ENCODE data around the gene ROMO1.
"Not testable (repeated sequence)": the region's sequence is repeated elsewhere in the genome, so short reads cannot be mapped to it uniquely, and the experiment has no call there.

Gene ROMO1

DNA sequence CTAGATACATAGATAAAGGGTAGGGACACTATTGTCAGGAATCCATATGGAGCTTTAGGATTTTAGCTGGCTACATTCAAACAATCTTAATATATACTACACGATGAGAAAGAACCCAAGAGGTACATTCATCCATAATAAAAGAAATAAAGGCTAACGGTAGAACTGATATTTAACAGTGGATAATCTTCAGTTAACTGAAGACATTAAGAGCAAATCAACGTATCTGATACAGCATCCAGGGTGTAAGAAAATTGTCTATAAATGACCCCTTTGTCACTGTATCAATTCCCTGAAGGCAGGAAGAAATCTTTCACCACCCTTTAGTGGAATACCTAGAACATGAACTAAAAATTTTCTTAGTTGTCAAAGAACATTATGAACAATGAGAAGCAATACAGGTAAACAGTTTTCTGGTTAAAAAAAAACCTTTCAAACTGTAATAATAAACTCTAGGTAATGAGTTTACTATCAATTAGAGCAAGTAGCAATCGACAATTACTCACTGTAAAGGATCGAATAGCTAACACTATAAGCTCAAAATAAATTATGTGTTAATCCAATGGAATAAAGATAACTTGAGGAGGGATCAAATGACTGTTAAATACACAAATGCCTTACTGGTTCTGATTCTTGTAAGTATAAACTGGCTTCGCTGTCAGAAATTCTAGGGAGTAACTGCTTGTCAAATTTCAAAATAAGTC is 11.8 kb downstream of the ROMO1 start:
- peaks cover 96% of the 10 kb centered on the region for H3K36me3 ChIP-seq
- H3K27ac ChIP-seq = no peak overlapping the region; the same call in 1 of the 2 replicates
- DNase-seq = no peak

DNA sequence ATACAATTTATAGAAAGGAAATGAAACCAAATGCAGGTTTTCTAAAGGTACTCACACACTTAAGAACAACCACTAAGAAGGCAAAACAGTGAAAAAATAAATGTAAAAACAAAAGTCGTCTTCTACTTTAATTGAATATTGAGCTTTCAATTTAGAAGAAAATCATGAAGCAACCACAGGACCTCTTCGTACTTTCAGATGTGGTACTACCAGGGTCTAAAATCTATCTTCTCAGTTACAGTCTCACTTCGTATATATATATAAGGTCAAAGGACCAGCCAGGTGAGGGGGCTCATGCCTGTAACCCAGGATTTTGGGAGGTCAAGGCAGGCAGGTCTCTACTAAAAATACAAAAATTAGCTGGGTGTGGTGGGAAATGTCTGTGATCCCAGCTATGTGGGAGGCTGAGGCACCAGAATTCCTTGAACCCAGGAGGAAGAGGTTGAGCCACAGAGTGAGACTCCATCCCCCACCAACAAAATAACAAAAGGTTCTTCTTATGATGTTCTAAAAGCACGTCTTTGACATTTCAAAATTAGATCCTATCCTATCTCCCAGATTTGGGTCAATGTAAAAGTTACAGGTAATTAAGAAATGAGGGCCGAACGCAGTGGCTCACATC is 12.5 kb downstream of the ROMO1 start:
- Histone ChIP-seq H3K36me3 (peaks cover 96% of the 10 kb centered on the region), H3K27ac (no peak overlapping the region)

More for the DNA sequence above, 11.8 kb downstream of the ROMO1 start:
- Histone ChIP-seq H3K4me3 (ENCODE audit: low read depth, low read length) (no peak overlapping the region), H3K9me3 (ENCODE audit: severe bottlenecking) (no peaks in the 10 kb centered on the region), H3K27me3 (ENCODE audit: insufficient read depth, low read depth, severe bottlenecking) (no peaks in the 10 kb centered on the region)
- TF ChIP-seq, protein P1, sequence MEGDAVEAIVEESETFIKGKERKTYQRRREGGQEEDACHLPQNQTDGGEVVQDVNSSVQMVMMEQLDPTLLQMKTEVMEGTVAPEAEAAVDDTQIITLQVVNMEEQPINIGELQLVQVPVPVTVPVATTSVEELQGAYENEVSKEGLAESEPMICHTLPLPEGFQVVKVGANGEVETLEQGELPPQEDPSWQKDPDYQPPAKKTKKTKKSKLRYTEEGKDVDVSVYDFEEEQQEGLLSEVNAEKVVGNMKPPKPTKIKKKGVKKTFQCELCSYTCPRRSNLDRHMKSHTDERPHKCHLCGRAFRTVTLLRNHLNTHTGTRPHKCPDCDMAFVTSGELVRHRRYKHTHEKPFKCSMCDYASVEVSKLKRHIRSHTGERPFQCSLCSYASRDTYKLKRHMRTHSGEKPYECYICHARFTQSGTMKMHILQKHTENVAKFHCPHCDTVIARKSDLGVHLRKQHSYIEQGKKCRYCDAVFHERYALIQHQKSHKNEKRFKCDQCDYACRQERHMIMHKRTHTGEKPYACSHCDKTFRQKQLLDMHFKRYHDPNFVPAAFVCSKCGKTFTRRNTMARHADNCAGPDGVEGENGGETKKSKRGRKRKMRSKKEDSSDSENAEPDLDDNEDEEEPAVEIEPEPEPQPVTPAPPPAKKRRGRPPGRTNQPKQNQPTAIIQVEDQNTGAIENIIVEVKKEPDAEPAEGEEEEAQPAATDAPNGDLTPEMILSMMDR (IDR thresholded peaks at IDR 0.05; ENCODE audit: low read depth, low read length) = no peak

DNA sequence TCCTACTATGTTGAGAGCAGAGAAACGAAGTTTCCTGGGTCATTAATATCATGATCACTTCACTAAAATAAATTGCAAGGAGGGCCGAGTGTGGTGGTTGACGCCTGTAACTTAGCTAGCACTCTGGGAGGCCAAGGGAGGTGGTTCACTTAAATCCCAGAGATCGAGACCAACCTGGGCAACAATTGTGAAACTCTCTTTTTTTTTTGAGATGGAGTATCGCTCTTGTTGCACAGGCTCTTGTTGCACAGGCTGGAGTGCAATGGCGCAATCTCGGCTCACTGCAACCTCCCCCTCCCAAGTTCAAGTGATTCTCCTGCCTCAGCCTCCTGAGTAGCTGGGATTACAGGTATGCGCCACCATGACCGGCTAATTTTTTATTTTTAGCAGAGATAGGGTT is 13.9 kb downstream of the ROMO1 start:
- DNase-seq; H3K27me3 ChIP-seq (ENCODE audit: insufficient read depth, low read depth, severe bottlenecking); H3K4me3 ChIP-seq (ENCODE audit: low read depth, low read length); H3K9me3 ChIP-seq (ENCODE audit: severe bottlenecking); H3K27ac ChIP-seq: not testable (repeated sequence)
- peaks cover 98% of the 10 kb centered on the region for H3K36me3 ChIP-seq

More for the DNA sequence above, 12.5 kb downstream of the ROMO1 start:
- H3K4me3 ChIP-seq (ENCODE audit: low read depth, low read length) = no peak overlapping the region
- no peaks in the 10 kb centered on the region for H3K27me3 ChIP-seq (ENCODE audit: insufficient read depth, low read depth, severe bottlenecking)
- no peaks in the 10 kb centered on the region for H3K9me3 ChIP-seq (ENCODE audit: severe bottlenecking)
- DNase-seq = no peak
- TF ChIP-seq, protein P1 (IDR thresholded peaks at IDR 0.05; ENCODE audit: low read depth, low read length) = no peak

DNA sequence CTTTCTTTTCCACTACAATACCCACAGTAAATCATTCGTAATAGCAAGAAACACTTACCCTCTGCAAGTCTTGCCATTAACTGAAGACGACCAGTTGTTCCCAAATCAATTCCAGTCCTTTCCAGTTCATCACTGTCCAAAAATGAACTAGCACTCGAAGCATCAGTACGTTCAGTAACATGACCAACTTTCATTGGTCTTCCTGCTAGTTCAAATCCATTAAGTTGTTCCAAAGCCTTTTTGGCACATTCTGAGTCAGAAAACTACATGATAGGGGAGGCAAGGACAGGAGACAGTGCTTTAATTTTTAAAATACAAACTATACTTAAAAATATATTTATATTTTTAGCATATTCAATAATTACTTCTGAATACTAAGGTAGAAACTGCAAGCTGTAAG is 14.9 kb downstream of the ROMO1 start:
- no peaks in the 10 kb centered on the region for H3K9me3 ChIP-seq (ENCODE audit: severe bottlenecking)
- no peaks in the 10 kb centered on the region for H3K27me3 ChIP-seq (ENCODE audit: insufficient read depth, low read depth, severe bottlenecking)
- H3K36me3 ChIP-seq = peaks cover 98% of the 10 kb centered on the region
- no peak overlapping the region for H3K4me3 ChIP-seq (ENCODE audit: low read depth, low read length)
- no peak for DNase-seq
- TF ChIP-seq, protein P1 (IDR thresholded peaks at IDR 0.05; ENCODE audit: low read depth, low read length) = no peak
- H3K27ac ChIP-seq = no peak overlapping the region

DNA sequence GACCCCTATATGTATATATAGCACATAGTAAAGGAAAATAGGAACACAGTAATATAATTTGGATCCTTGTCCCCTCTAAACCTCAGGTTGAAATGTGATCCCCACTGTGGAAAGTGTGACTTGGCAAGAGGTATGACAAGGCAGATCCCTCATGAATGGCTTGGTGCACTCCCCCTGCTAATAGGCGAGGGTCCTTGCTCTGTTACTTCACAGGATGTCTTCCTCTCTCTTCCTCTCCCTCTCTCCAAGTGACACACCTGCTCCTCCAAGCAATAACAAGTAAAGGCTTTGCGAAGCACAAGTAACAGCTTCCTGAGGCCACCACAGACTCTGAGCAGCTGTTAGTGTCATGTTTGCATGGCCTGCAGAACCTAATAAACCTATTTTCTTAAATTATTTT is 16.4 kb downstream of the ROMO1 start:
- TF ChIP-seq, protein P1 (IDR thresholded peaks at IDR 0.05; ENCODE audit: low read depth, low read length) = no peak
- no peak for DNase-seq
- H3K27me3 ChIP-seq (ENCODE audit: insufficient read depth, low read depth, severe bottlenecking) = no peaks in the 10 kb centered on the region
- H3K4me3 ChIP-seq (ENCODE audit: low read depth, low read length) = no peak overlapping the region
- H3K9me3 ChIP-seq (ENCODE audit: severe bottlenecking) = no peaks in the 10 kb centered on the region
- H3K36me3 ChIP-seq = peaks cover 98% of the 10 kb centered on the region
- H3K27ac ChIP-seq = no peak overlapping the region

DNA sequence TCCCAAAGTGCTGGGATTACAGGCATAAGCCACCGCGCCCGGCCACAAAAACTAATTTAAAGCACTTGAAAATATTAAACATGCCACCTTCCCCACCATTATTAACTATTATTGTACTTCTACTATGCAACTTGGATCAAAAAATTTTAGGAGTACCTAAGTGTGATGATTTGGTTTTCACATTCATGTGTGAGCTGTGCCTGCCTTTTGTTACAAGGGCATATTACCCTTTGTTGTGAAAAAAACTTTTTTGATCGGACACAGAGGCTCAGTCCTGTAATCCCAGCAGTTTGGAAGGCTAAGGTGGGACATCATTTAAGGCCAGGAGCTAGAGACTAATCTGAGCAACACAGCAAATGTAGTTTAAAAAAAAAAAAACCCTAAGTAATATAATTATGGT is 17.1 kb downstream of the ROMO1 start:
- H3K4me3 ChIP-seq (ENCODE audit: low read depth, low read length) = no peak overlapping the region
- peaks cover 98% of the 10 kb centered on the region for H3K36me3 ChIP-seq
- TF ChIP-seq, protein P1 (IDR thresholded peaks at IDR 0.05; ENCODE audit: low read depth, low read length) = no peak

DNA sequence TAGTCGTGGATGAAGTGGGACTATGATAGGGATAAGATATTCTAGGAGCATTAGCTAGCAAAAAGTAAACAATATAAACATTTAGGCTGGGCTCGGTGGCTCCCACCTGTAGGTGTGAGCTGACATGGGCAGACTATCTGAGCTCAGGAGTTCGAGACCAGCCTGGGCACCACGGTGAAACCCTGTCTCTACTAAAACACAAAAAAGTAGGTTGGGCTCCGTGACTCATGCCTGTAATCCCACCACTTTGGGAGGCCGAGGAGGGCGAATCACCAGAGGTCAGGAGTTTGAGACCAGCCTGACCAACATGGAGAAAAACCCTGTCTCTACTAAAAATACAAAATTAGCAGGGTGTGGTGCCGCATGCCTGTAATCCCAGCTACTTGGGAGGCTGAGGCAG is 19.1 kb downstream of the ROMO1 start:
- H3K27ac ChIP-seq; H3K4me3 ChIP-seq (ENCODE audit: low read depth, low read length); DNase-seq; H3K27me3 ChIP-seq (ENCODE audit: insufficient read depth, low read depth, severe bottlenecking); H3K9me3 ChIP-seq (ENCODE audit: severe bottlenecking): not testable (repeated sequence)
- H3K36me3 ChIP-seq = peaks cover 98% of the 10 kb centered on the region

More for the DNA sequence above, 17.1 kb downstream of the ROMO1 start:
- no peaks in the 10 kb centered on the region for H3K9me3 ChIP-seq (ENCODE audit: severe bottlenecking)
- no peak overlapping the region for H3K27ac ChIP-seq
- no peaks in the 10 kb centered on the region for H3K27me3 ChIP-seq (ENCODE audit: insufficient read depth, low read depth, severe bottlenecking)
- no peak for DNase-seq

All from WERI-Rb-1 (cell line).